ENCODE results near the gene CEP112. TPM values are rescaled to one million over a fixed set of nuclear protein-coding genes. Genes with fewer than 3 reads are reported as not detected.
"Not testable (repeated sequence)": the region's sequence is repeated elsewhere in the genome, so short reads cannot be mapped to it uniquely, and the experiment has no call there.

The CEP112 gene
- total RNA-seq, 4 donors from 2014 or later: 0.53 to 41.3 (median 5.7) TPM

DNA sequence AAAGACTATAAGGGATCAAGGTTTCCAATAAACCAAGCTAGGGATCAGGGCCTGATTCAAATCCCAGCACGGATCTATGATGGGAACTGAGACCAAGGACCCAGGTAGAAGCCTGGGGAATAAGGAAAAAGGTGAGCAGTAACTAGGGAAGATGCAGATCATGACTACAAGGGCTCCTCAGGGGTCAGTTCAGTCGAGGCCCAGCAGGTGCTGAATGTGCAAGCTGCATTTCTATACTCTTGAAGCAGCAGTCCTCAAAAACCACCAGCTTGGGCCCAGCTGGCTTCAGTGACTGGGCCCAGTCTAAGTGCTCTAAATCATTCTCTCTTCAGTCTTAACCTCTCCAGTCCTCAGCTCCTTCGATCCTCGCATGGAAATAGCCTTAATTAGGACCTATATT is 401.7 kb downstream of the CEP112 start:
- no peaks in the 10 kb centered on the region for H3K9me3 ChIP-seq
- no peak for TF ChIP-seq POLR2A (IDR thresholded peaks at IDR 0.05)
- TF ChIP-seq CTCF (IDR thresholded peaks at IDR 0.05): no peak
- H3K4me1 ChIP-seq: no peaks in the 10 kb centered on the region
- no peak overlapping the region for H3K27ac ChIP-seq
- no peak overlapping the region for H3K4me3 ChIP-seq
- H3K36me3 ChIP-seq: no peaks in the 10 kb centered on the region
- H3K27me3 ChIP-seq: no peaks in the 10 kb centered on the region
- DNase-seq: no peak

GRCh38 chr17:65787503-65787902 is 404.4 kb downstream of the CEP112 start:
- peaks cover 0 to 6% (median 0%) of the 10 kb centered on the region in 4 donors for H3K4me1 ChIP-seq
- no peak overlapping the region for H3K4me3 ChIP-seq
- H3K36me3 ChIP-seq: no peaks in the 10 kb centered on the region
- H3K9me3 ChIP-seq: no peaks in the 10 kb centered on the region
- no peak for DNase-seq
- H3K27ac ChIP-seq: no peak overlapping the region
- TF ChIP-seq POLR2A (IDR thresholded peaks at IDR 0.05) (no peak), CTCF (IDR thresholded peaks at IDR 0.05) (no peak)
- no peaks in the 10 kb centered on the region for H3K27me3 ChIP-seq

DNA sequence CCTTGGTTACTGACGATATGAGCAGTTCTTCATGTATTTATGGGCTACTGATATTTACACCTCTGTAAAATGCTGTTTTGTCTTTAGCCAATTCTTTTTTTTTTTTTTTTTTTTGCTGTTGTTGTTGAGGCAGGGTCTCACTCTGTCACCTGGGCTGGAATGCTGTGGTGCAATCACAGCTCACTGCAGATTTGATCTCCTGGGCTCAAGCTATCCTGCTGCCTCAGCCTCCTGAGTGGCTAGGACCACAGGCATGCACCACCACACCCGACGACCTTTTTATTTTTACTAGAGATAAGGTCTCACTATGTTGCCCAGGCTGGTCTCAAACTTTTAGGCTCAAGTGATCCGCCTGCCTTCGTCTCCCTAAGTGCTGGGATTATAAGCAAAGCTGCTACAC is 405.5 kb downstream of the CEP112 start:
- H3K27me3 ChIP-seq: no peaks in the 10 kb centered on the region
- H3K4me3 ChIP-seq: no peak overlapping the region
- H3K36me3 ChIP-seq: no peaks in the 10 kb centered on the region
- no peak for DNase-seq
- no peak overlapping the region for H3K27ac ChIP-seq
- TF ChIP-seq POLR2A (IDR thresholded peaks at IDR 0.05) (no peak), CTCF (IDR thresholded peaks at IDR 0.05) (no peak)
- H3K4me1 ChIP-seq: peaks cover 0 to 6% (median 0%) of the 10 kb centered on the region in 4 donors
- no peaks in the 10 kb centered on the region for H3K9me3 ChIP-seq

GRCh38 chr17:65785109-65785508 is 406.8 kb downstream of the CEP112 start:
- Histone ChIP-seq H3K4me1 (peaks cover 0 to 6% (median 0%) of the 10 kb centered on the region in 4 donors), H3K9me3 (no peaks in the 10 kb centered on the region), H3K27ac (peak overlapping the region in 1 of 4 donors; percentile 44), H3K27me3 (no peaks in the 10 kb centered on the region), H3K36me3 (no peaks in the 10 kb centered on the region), H3K4me3 (no peak overlapping the region)
- DNase-seq: no peak
- no peak for TF ChIP-seq POLR2A (IDR thresholded peaks at IDR 0.05)
- TF ChIP-seq CTCF (IDR thresholded peaks at IDR 0.05): no peak

DNA sequence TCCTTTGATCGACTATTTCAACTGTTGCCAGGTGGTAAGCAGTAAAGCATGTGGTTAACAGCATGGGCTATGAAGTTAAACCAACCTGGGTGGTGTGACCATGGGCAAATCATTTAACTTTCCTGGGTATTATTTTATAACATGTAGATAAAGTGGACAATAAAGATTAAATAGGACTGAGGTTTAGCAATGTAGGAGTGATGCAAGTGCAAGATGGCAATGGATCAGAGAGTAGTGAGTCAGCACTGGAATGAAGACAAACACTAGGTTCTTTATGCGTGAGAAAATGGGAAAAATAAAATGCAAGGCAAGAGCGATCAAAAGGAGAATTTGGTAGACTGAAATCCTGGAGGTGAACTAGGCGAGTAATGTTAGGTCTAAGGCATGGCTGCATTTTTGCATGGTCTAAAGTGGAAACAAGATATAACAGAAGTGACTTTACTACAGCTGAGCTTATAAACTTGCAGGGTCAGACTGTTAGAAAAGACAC is 408.0 kb downstream of the CEP112 start:
- Histone ChIP-seq H3K36me3 (no peaks in the 10 kb centered on the region), H3K4me1 (peaks cover 0 to 6% (median 0%) of the 10 kb centered on the region in 4 donors), H3K27ac (peak overlapping the region in 1 of 4 donors; percentile 44), H3K27me3 (no peaks in the 10 kb centered on the region), H3K9me3 (no peaks in the 10 kb centered on the region), H3K4me3 (peak overlapping the region in 1 of 4 donors; percentile 11)
- no peak for TF ChIP-seq POLR2A (IDR thresholded peaks at IDR 0.05)
- TF ChIP-seq CTCF (IDR thresholded peaks at IDR 0.05): peak in 1 of 6 experiments; percentile 10
- no peak for DNase-seq

- not testable (repeated sequence) for H3K27ac ChIP-seq, H3K4me1 ChIP-seq, H3K4me3 ChIP-seq, H3K9me3 ChIP-seq, DNase-seq, H3K27me3 ChIP-seq, H3K36me3 ChIP-seq
These were observed 409.7 kb downstream of the CEP112 start for GRCh38 chr17:65782104-65782706.
